PC-9 (cell line): ENCODE data around the gene ZNHIT2.

Source experiments
- CTCF ChIP-seq: fragments of 200-600 bp; sonication (generic); conservative IDR thresholded peaks from 2 replicates; pipeline ENCODE4 v1.6.1; 2017; ENCODE audit warnings: mixed run types, antibody characterized with exemption, mild to moderate bottlenecking, moderate library complexity
- EZH2 ChIP-seq: fragments of 200-600 bp; sonication (generic); IDR thresholded peaks from 2 replicates; pipeline ENCODE4 v1.8.0; 2017; ENCODE audit warnings: antibody characterized with exemption, low read depth

GRCh38 chr11:65086809-65087208, 30.7 kb downstream of the ZNHIT2 start:
- TF ChIP-seq EZH2 (no peak), CTCF (no peak)
